ENCODE results near the gene PON2. TPM values are rescaled to one million over a fixed set of nuclear protein-coding genes. Genes with fewer than 3 reads are reported as not detected.

The PON2 gene
- total RNA-seq, 2 donors from 2014 or later = 66.3 to 66.8 TPM

GRCh38 chr7:95433129-95433528 lies 1.7 kb downstream of the PON2 start:
- Histone ChIP-seq H3K4me3 (ENCODE audit: low read length) (peak overlapping the region; percentile 93), H3K36me3 (ENCODE audit: control insufficient read depth, insufficient read depth, low read length) (no peaks in the 10 kb centered on the region), H3K27me3 (ENCODE audit: control insufficient read depth, insufficient read depth, low read length, poor library complexity, severe bottlenecking) (no peaks in the 10 kb centered on the region), H3K4me1 (ENCODE audit: control insufficient read depth, insufficient read depth, low read length) (peaks cover 3% of the 10 kb centered on the region), H3K27ac (ENCODE audit: low read depth, low read length) (no peak overlapping the region), H3K9me3 (ENCODE audit: control insufficient read depth, low read length) (no peaks in the 10 kb centered on the region), H3K9ac (ENCODE audit: extremely low read depth, low read length, poor library complexity, severe bottlenecking) (no peak overlapping the region)
- Mint-ChIP-seq H3K36me3 (ENCODE audit: low read depth) (peaks cover 26% of the 10 kb centered on the region), H3K27ac (no peak overlapping the region), H3K9me3 (no peaks in the 10 kb centered on the region), H3K4me3 (no peak overlapping the region), H3K4me1 (peaks cover 4% of the 10 kb centered on the region), H3K27me3 (ENCODE audit: insufficient read depth) (no peaks in the 10 kb centered on the region)
- no peak for DNase-seq
- 86% methylated on average over 1 of the region's 1 CpG; no CpG with 5 or more reads in 1 of the 2 experiments for WGBS, 2 experiments (ENCODE audit: insufficient coverage in 1 of 2, insufficient read length in 1 of 2)
- no peak for TF ChIP-seq CTCF (conservative IDR thresholded peaks at IDR 0.05)

GRCh38 chr7:95432606-95433005 lies 2.2 kb downstream of the PON2 start:
- Histone ChIP-seq H3K4me3 (ENCODE audit: low read length) (no peak overlapping the region), H3K9ac (ENCODE audit: extremely low read depth, low read length, poor library complexity, severe bottlenecking) (no peak overlapping the region), H3K9me3 (ENCODE audit: control insufficient read depth, low read length) (no peaks in the 10 kb centered on the region), H3K4me1 (ENCODE audit: control insufficient read depth, insufficient read depth, low read length) (peaks cover 8% of the 10 kb centered on the region), H3K27ac (ENCODE audit: low read depth, low read length) (no peak overlapping the region), H3K36me3 (ENCODE audit: control insufficient read depth, insufficient read depth, low read length) (no peaks in the 10 kb centered on the region), H3K27me3 (ENCODE audit: control insufficient read depth, insufficient read depth, low read length, poor library complexity, severe bottlenecking) (no peaks in the 10 kb centered on the region)
- 92 to 100% methylated on average over 1 to 2 of the region's 2 CpGs for WGBS, 2 experiments (ENCODE audit: insufficient coverage in 1 of 2, insufficient read length in 1 of 2)
- Mint-ChIP-seq H3K9me3 (no peaks in the 10 kb centered on the region), H3K27me3 (ENCODE audit: insufficient read depth) (no peaks in the 10 kb centered on the region), H3K36me3 (ENCODE audit: low read depth) (peaks cover 26% of the 10 kb centered on the region), H3K4me3 (no peak overlapping the region), H3K27ac (no peak overlapping the region), H3K4me1 (peaks cover 8% of the 10 kb centered on the region)
- DNase-seq = no peak
- no peak for TF ChIP-seq CTCF (conservative IDR thresholded peaks at IDR 0.05)

GRCh38 chr7:95430864-95431263 lies 4.0 kb downstream of the PON2 start:
- 96 to 100% methylated on average over 2 of the region's 2 CpGs for WGBS, 2 experiments (ENCODE audit: insufficient coverage in 1 of 2, insufficient read length in 1 of 2)
- peaks cover 24% of the 10 kb centered on the region for H3K4me1 Mint-ChIP-seq
- Histone ChIP-seq H3K27ac (ENCODE audit: low read depth, low read length) (no peak overlapping the region), H3K4me1 (ENCODE audit: control insufficient read depth, insufficient read depth, low read length) (peaks cover 19% of the 10 kb centered on the region), H3K9ac (ENCODE audit: extremely low read depth, low read length, poor library complexity, severe bottlenecking) (no peak overlapping the region), H3K9me3 (ENCODE audit: control insufficient read depth, low read length) (no peaks in the 10 kb centered on the region), H3K27me3 (ENCODE audit: control insufficient read depth, insufficient read depth, low read length, poor library complexity, severe bottlenecking) (no peaks in the 10 kb centered on the region), H3K4me3 (ENCODE audit: low read length) (no peak overlapping the region), H3K36me3 (ENCODE audit: control insufficient read depth, insufficient read depth, low read length) (no peaks in the 10 kb centered on the region)
- TF ChIP-seq CTCF (conservative IDR thresholded peaks at IDR 0.05) = no peak
- H3K9me3 Mint-ChIP-seq = no peaks in the 10 kb centered on the region
- no peak for DNase-seq
- no peaks in the 10 kb centered on the region for H3K27me3 Mint-ChIP-seq (ENCODE audit: insufficient read depth)
- peaks cover 26% of the 10 kb centered on the region for H3K36me3 Mint-ChIP-seq (ENCODE audit: low read depth)
- no peak overlapping the region for H3K4me3 Mint-ChIP-seq
- no peak overlapping the region for H3K27ac Mint-ChIP-seq
